PC-9 (cell line): ENCODE results near the gene C9orf43. TPM values are rescaled to one million over a fixed set of nuclear protein-coding genes. Genes with fewer than 3 reads are reported as not detected.
"Not testable (repeated sequence)": the region's sequence is repeated elsewhere in the genome, so short reads cannot be mapped to it uniquely, and the experiment has no call there.

Source experiments
- BruUV-seq: library from RNA; stranded (reverse); fragments of 400-500 nt; replicated peaks from 2 replicates; lab custom pipeline; 2021; lab: Mats Ljungman, UMichigan
- CTCF ChIA-PET: fragments of 300-600 bp; sonication (Branson Sonifier 250); formaldehyde crosslinking; loops from one replicate; lab custom pipeline; 2022; ENCODE audit warnings: antibody characterized with exemption; lab: Charles Lee
- POLR2A ChIA-PET: fragments of 300-600 bp; sonication (Branson Sonifier 250); formaldehyde crosslinking; loops from one replicate; lab custom pipeline; 2022; ENCODE audit warnings: antibody characterized with exemption; ENCODE audit not compliant: unreplicated experiment; lab: Charles Lee
- DNase-seq, 2 experiments: peaks; one replicate each; pipeline versions ENCODE4 v3.0.0 to v3.0.0-alpha.2; 2015 to 2022; ENCODE audit warnings: mixed read lengths in 1 of 2
- H2AFZ ChIP-seq: fragments of 200-600 bp; sonication (generic); 2 replicates; pipeline ENCODE4 v1.8.1; 2017; ENCODE audit warnings: antibody characterized with exemption
- H3F3A ChIP-seq: fragments of 200-600 bp; sonication (generic); 2 replicates; pipeline ENCODE4 v1.8.1; 2017; ENCODE audit warnings: antibody characterized with exemption, mild to moderate bottlenecking, low read depth; ENCODE audit not compliant: insufficient read depth
- H3K27ac ChIP-seq: fragments of 200-600 bp; sonication (generic); 2 replicates; pipeline ENCODE4 v1.6.1; 2016; ENCODE audit warnings: mixed run types
- H3K27me3 ChIP-seq: fragments of 200-600 bp; sonication (generic); 2 replicates; pipeline ENCODE4 v1.6.1; 2016; ENCODE audit warnings: low read depth, mixed run types; ENCODE audit not compliant: insufficient read depth
- H3K36me3 ChIP-seq: fragments of 200-600 bp; sonication (generic); 2 replicates; pipeline ENCODE4 v1.6.1; 2016; ENCODE audit warnings: low read depth, mixed run types
- H3K4me1 ChIP-seq: fragments of 200-600 bp; sonication (generic); replicated peaks from 2 replicates; pipeline ENCODE4 v1.6.1; 2016; ENCODE audit warnings: mixed run types; ENCODE audit not compliant: insufficient read depth
- H3K4me2 ChIP-seq: fragments of 200-600 bp; sonication (generic); 2 replicates; pipeline ENCODE4 v1.6.1; 2017; ENCODE audit warnings: mixed run types
- H3K4me3 ChIP-seq: fragments of 200-600 bp; sonication (generic); 2 replicates; pipeline ENCODE4 v1.6.1; 2016; ENCODE audit warnings: mixed run types
- H3K79me2 ChIP-seq: fragments of 200-600 bp; sonication (generic); 2 replicates; pipeline ENCODE4 v1.6.1; 2017; ENCODE audit warnings: low read depth, mixed run types
- H3K9me2 ChIP-seq: fragments of 200-600 bp; sonication (generic); 2 replicates; pipeline ENCODE4 v1.8.1; 2017; ENCODE audit warnings: mild to moderate bottlenecking; ENCODE audit not compliant: insufficient read depth
- H3K9me3 ChIP-seq: fragments of 200-600 bp; sonication (generic); 2 replicates; pipeline ENCODE4 v1.8.1; 2016; ENCODE audit warnings: low read depth; ENCODE audit not compliant: insufficient read depth
- H4K20me1 ChIP-seq: fragments of 200-600 bp; sonication (generic); 2 replicates; pipeline ENCODE4 v1.8.1; 2017; ENCODE audit not compliant: insufficient read depth
- EZH2 ChIP-seq: fragments of 200-600 bp; sonication (generic); IDR thresholded peaks from 2 replicates; pipeline ENCODE4 v1.8.0; 2017; ENCODE audit warnings: antibody characterized with exemption, low read depth
- intact Hi-C: fragments of 100-400 bp; cut with micrococcal nuclease; formaldehyde crosslinking; loops from one replicate; pipeline ENCODE4 v1.10.0; 2022; ENCODE audit not compliant: unreplicated experiment
- total RNA-seq: library from RNA; stranded (reverse); gene quantifications from 2 replicates; pipeline ENCODE4 v1.2.3, GENCODE V29; 2021
- TF ChIP-seq, protein P1 (sequence below): fragments of 200-600 bp; sonication (generic); conservative IDR thresholded peaks from 2 replicates; pipeline ENCODE4 v1.6.1; 2017; ENCODE audit warnings: mixed run types, antibody characterized with exemption, mild to moderate bottlenecking, moderate library complexity

Gene C9orf43
- total RNA-seq, 1 experiment from 2014 or later: 2.5 TPM

DNA sequence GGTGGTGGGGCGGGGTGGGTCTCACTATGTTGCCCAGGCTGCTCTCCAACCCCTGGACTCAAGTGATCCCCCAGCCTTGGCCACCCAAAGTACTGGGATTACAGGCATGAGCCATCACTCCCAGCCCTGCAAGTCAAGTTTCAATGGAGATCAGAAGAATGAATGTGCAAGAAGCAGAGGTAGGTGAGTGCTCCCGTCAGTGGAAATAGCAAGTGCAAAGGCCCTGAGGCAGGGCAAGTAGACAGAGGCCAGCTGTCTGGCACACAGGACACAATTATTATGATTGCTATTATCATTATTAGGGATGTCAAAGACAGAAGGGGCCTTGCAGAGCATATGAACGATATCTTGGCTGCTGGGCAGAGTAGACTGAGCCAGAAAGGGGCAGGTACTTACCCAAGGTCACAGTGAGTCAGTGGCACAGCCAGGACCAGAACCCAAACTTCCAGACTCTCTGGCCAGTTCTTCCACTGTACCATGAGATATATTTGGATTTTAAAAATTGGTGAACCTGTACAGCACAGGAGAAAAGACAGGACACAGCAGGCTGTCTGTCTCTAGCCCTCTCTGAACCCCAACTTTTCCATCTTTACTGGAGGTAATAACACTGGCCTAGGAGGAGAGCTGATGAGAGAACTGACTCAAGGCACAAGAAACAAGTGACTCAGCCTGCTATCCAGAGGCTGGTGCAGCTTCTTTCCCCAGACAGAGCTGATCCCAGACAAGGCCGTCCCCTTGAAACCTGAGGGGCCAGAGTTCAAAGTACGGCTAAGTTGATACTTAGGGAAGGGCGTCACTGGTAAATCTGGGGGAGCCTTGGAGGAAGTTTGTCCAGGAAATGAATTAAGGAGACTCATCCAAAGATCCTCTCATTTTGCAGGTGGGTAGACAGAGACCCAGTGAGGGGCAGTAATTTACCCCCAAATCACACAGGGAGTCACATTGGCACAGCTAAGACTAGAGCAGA is 35.2 kb upstream of the C9orf43 start:
- POLR2A ChIA-PET: interaction anchor here (0.7 kb wide), 2 partner anchors 11 to 144 kb away, joined by 3 to 8 read pairs; no protein-coding TSS in a partner anchor
- DNase-seq: peak in 1 of 2 experiments; percentile 46
- TSS peak; percentile 32 for BruUV-seq
- Histone ChIP-seq H3K36me3 (peaks cover 9% of the 10 kb centered on the region; the same call in 1 of the 2 replicates), H3K27me3 (no peaks in the 10 kb centered on the region), H3K4me3 (peak overlapping the region; percentile 76), H4K20me1 (peaks cover 8% of the 10 kb centered on the region; the same call in 1 of the 2 replicates), H3K9me3 (no peaks in the 10 kb centered on the region), H3K79me2 (peaks cover 12% of the 10 kb centered on the region), H3F3A (peaks cover 23% of the 10 kb centered on the region; the same call in 1 of the 2 replicates), H3K4me1 (peaks cover 7% of the 10 kb centered on the region), H3K27ac (peak overlapping the region; percentile 33), H3K4me2 (peak overlapping the region; percentile 80), H3K9me2 (no peaks in the 10 kb centered on the region), H2AFZ (peak overlapping the region; percentile 52; the same call in 1 of the 2 replicates)
- no peak for TF ChIP-seq EZH2
- intact Hi-C loops: loop anchor here (2.0 kb wide), 1 partner anchor 35 kb away; the partner anchor contains the start of gene WDR31
- CTCF ChIA-PET: interaction anchor here (0.6 to 0.7 kb wide), 2 partner anchors 26 to 65 kb away, joined by 3 to 6 read pairs; partner anchors contain the start of gene ALAD

DNA sequence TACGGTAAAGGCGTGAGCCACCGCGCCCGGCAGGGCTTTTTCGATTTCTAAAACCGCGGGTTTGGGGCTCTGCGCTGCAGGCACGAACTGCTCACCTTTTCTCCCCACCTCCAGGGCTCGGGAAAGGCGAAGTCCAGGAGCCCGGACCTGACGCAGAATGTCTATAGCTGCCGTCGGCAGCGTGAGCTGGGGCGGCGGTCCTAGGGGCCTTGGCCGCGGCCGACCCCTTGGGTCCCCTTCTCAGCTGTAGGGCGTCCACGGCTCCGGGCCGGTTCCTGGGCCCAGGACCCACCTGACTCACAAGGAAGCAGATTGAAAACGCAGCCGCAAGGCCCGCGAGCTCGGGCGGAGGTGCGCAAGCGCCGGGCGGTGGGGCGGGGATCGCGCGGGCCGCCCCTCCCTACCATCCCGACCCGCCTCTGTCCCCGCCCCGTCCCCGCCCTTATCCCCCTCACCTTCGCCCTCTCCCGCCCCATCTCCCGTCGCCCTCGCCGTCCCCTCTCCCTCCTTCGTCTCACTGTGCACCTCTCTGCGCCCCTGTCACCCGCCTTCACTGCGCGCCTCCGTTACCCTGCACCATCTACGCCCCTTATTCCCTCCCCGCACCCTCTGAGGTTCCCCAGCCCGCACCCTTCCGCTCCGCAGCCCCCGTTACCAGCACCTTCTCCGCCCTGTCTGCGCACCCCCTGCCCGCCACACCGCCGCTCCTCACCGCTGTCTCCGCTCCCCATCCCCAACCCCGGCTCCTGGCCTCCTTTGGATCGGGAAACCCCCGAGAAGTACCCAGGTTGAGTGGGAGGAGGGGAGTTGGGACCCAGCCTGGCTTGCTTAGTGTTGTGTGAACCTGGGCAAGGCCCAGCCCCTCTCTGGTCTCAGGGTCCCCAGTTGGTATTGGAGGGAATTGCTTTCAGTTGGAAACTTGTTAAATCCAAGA is 33.6 kb upstream of the C9orf43 start, which contains the start of gene HDHD3:
TSS of gene HDHD3 (minus strand) at position 353 of the 934 bp plus-strand sequence. CDS start 2,632 bp downstream, outside the sequence.
- H3K4me3 ChIP-seq: peak within 1 kb of the TSS; percentile 76
- H3K9me2 ChIP-seq: no peaks in the 10 kb centered on the region
- peaks cover 8% of the 10 kb centered on the region; the same call in 1 of the 2 replicates for H4K20me1 ChIP-seq
- H3K27ac ChIP-seq: peak within 1 kb of the TSS; percentile 54
- no peaks in the 10 kb centered on the region for H3K27me3 ChIP-seq
- H3K4me2 ChIP-seq: peak within 1 kb of the TSS; percentile 80
- BruUV-seq: TSS peak; percentile 56
- peaks cover 23% of the 10 kb centered on the region for H3K4me1 ChIP-seq
- ChIA-PET CTCF (interaction anchor here (0.6 to 0.7 kb wide), 2 partner anchors 30 to 33 kb away, joined by 3 to 8 read pairs; no protein-coding TSS in a partner anchor), POLR2A (interaction anchor here (0.6 to 0.7 kb wide), 3 partner anchors 10 to 882 kb away, joined by 4 to 8 read pairs (median 5); no protein-coding TSS in a partner anchor)
- H3F3A ChIP-seq: peaks cover 21% of the 10 kb centered on the region; the same call in 1 of the 2 replicates
- peaks cover 12% of the 10 kb centered on the region for H3K79me2 ChIP-seq
- peak; percentile 74 to 78 for DNase-seq
- H2AFZ ChIP-seq: peak within 1 kb of the TSS; percentile 95
- peaks cover 9% of the 10 kb centered on the region; the same call in 1 of the 2 replicates for H3K36me3 ChIP-seq
- no peaks in the 10 kb centered on the region for H3K9me3 ChIP-seq
- intact Hi-C loops: loop anchor here (1.0 to 2.0 kb wide), 2 partner anchors 24 to 36 kb away; partner anchors contain the start of genes ALAD and WDR31
- TF ChIP-seq, protein P1, sequence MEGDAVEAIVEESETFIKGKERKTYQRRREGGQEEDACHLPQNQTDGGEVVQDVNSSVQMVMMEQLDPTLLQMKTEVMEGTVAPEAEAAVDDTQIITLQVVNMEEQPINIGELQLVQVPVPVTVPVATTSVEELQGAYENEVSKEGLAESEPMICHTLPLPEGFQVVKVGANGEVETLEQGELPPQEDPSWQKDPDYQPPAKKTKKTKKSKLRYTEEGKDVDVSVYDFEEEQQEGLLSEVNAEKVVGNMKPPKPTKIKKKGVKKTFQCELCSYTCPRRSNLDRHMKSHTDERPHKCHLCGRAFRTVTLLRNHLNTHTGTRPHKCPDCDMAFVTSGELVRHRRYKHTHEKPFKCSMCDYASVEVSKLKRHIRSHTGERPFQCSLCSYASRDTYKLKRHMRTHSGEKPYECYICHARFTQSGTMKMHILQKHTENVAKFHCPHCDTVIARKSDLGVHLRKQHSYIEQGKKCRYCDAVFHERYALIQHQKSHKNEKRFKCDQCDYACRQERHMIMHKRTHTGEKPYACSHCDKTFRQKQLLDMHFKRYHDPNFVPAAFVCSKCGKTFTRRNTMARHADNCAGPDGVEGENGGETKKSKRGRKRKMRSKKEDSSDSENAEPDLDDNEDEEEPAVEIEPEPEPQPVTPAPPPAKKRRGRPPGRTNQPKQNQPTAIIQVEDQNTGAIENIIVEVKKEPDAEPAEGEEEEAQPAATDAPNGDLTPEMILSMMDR: no peak

DNA sequence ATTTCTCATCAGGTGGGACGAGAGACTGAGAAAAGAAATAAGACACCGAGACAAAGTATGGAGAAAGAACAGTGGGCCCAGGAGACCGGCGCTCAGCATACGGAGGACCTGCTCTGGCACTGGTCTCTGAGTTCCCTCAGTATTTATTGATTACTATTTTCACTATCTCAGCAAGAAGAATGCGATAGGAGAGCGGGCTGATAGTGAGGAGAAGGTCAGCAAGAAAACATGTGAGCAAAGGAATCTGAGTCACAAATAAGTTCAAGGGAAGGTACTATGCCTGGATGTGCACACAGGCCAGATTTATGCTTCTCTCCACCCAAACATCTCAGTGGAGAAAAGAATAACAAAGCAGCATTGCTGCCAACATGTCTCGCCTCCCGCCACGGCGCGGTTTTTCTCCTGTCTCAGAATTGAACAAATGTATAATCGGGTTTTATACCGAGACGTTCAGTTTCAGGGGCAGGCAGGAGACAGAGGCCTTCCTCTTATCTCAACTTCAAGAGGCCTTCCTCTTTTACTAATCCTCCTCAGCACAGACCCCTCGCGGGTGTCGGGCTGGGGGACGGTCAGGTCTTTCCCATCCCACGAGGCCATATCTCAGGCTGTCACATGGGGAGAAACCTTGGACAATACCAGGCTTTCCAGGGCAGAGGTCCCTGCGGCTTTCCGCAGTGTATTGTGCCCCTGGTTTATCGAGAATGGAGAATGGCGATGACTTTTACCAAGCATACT is 31.3 kb upstream of the C9orf43 start:
- H4K20me1 ChIP-seq, H2AFZ ChIP-seq, H3K36me3 ChIP-seq, H3K9me3 ChIP-seq, intact Hi-C loops, DNase-seq, H3K4me3 ChIP-seq, H3K27me3 ChIP-seq, H3K4me2 ChIP-seq, H3K27ac ChIP-seq, CTCF ChIA-PET, BruUV-seq, POLR2A ChIA-PET, H3K9me2 ChIP-seq: not testable (repeated sequence)
- H3F3A ChIP-seq: peaks cover 11% of the 10 kb centered on the region; the same call in 1 of the 2 replicates
- H3K79me2 ChIP-seq: peaks cover 12% of the 10 kb centered on the region
- peaks cover 37% of the 10 kb centered on the region for H3K4me1 ChIP-seq

DNA sequence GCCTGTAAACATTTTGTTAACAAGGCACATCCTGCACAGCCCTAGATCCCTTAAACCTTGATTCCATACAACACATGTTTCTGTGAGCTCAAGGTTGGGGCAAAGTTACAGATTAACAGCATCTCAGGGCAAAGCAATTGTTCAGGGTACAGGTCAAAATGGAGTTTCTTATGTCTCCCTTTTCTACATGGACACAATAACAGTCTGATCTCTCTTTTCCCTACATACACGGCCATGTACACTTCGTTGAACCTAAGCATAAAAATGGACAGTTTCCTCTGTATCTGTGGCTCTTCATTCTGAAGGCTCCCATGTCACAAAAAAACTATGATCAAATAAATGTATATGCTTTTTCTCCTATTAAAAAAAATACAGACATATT is 30.7 kb upstream of the C9orf43 start:
- H3K4me3 ChIP-seq, DNase-seq, H2AFZ ChIP-seq, H4K20me1 ChIP-seq, BruUV-seq, H3K27ac ChIP-seq, POLR2A ChIA-PET, H3K27me3 ChIP-seq, H3K9me3 ChIP-seq, H3K9me2 ChIP-seq, CTCF ChIA-PET, H3K4me2 ChIP-seq, H3K36me3 ChIP-seq, intact Hi-C loops: not testable (repeated sequence)
- Histone ChIP-seq H3K79me2 (peaks cover 11% of the 10 kb centered on the region), H3K4me1 (peaks cover 37% of the 10 kb centered on the region), H3F3A (peaks cover 11% of the 10 kb centered on the region; the same call in 1 of the 2 replicates)
